Aorta (tissue), 5 donors: ENCODE results near the gene PRKAR1B. TPM values are rescaled to one million over a fixed set of nuclear protein-coding genes. Genes with fewer than 3 reads are reported as not detected.
A peak's percentile ranks its signal among the peaks of the same experiment; 100 is the strongest.

Source experiments
- ATAC-seq: fragments of 200-7000 bp; cut with Tn5 transposase; one replicate; pipeline ENCODE4 v1.9.1; 2022; ENCODE audit warnings: moderate library complexity; ENCODE audit not compliant: low FRiP score
- DNase-seq, 2 donors: peaks; one replicate each; pipeline ENCODE4 v3.0.0-alpha.2; 2020
- H3K27ac ChIP-seq, 2 donors: one replicate each; pipeline ENCODE4 v1.5.1; 2013; ENCODE audit warnings: low read length in 2 of 2, mild to moderate bottlenecking in 2 of 2, moderate library complexity in 2 of 2, control low read depth in 1 of 2, inconsistent platforms in 1 of 2, low read depth in 1 of 2
- H3K27me3 ChIP-seq, 2 donors: one replicate each; pipeline ENCODE4 v1.6.1; 2013; ENCODE audit warnings: control low read depth in 1 of 2, low read length in 1 of 2, mild to moderate bottlenecking in 1 of 2, moderate library complexity in 1 of 2; ENCODE audit not compliant: insufficient read depth in 2 of 2, control insufficient read depth in 1 of 2
- H3K36me3 ChIP-seq, 2 donors: one replicate each; pipeline ENCODE4 v1.6.1; 2013; ENCODE audit warnings: control low read depth in 1 of 2, low read length in 1 of 2, mild to moderate bottlenecking in 1 of 2; ENCODE audit not compliant: insufficient read depth in 2 of 2, control insufficient read depth in 1 of 2
- H3K4me1 ChIP-seq, 2 donors: one replicate each; pipeline ENCODE4 v1.6.1; 2013; ENCODE audit warnings: low read length in 2 of 2, control low read depth in 1 of 2, mild to moderate bottlenecking in 1 of 2, moderate library complexity in 1 of 2; ENCODE audit not compliant: insufficient read depth in 2 of 2, control insufficient read depth in 1 of 2
- H3K4me3 ChIP-seq, 2 donors: one replicate each; pipeline ENCODE4 v1.5.1; 2013; ENCODE audit warnings: low read length in 2 of 2, control low read depth in 1 of 2, mild to moderate bottlenecking in 1 of 2
- H3K9me3 ChIP-seq: one replicate; pipeline ENCODE4 v1.6.1; 2013; ENCODE audit warnings: mild to moderate bottlenecking, low read length; ENCODE audit not compliant: control insufficient read depth
- WGBS, 2 donors: extraction: QIAGEN DNeasy Blood & Tissue Kit; methylation state at CpG; one replicate each; pipeline ENCODE4 v1.1.7; 2013; 5-methylcytosine and 5-hydroxymethylcytosine counted together
- intact Hi-C, 2 donors: fragments of 100-400 bp; cut with DNase I; formaldehyde crosslinking; loops; one replicate each; pipeline versions ENCODE4 v1.14.2 to v1.15.0; 2022
- polyA plus RNA-seq, 2 donors: library from polyadenylated mRNA; stranded (reverse); fragments of 200-250 nt; gene quantifications; one replicate each; pipeline ENCODE4 v1.2.3, GENCODE V29; 2013
- total RNA-seq, 2 donors: library from RNA; stranded (reverse); fragmentation: NEBNext Ultra II Directional; extraction: Animal tissue kit (Norgen Biotek cat#: 25700); gene quantifications; one replicate each; pipeline ENCODE4 v1.2.1, GENCODE V29; 2021
- donor health status: healthy with polysubstance abuse.
- donor health status: Bipolar disorder and iron deficiency.
- donor health status: DM: no; HTN: no; CAD: no.
- donor health status: DM: no; HTN: no; CAD: no.
- donor health status: DM: yes; HTN: yes; CAD: no.

Gene PRKAR1B
- total and polyA plus RNA-seq, 4 donors, result 6.6 to 16.2 (median 14.1) TPM

DNA sequence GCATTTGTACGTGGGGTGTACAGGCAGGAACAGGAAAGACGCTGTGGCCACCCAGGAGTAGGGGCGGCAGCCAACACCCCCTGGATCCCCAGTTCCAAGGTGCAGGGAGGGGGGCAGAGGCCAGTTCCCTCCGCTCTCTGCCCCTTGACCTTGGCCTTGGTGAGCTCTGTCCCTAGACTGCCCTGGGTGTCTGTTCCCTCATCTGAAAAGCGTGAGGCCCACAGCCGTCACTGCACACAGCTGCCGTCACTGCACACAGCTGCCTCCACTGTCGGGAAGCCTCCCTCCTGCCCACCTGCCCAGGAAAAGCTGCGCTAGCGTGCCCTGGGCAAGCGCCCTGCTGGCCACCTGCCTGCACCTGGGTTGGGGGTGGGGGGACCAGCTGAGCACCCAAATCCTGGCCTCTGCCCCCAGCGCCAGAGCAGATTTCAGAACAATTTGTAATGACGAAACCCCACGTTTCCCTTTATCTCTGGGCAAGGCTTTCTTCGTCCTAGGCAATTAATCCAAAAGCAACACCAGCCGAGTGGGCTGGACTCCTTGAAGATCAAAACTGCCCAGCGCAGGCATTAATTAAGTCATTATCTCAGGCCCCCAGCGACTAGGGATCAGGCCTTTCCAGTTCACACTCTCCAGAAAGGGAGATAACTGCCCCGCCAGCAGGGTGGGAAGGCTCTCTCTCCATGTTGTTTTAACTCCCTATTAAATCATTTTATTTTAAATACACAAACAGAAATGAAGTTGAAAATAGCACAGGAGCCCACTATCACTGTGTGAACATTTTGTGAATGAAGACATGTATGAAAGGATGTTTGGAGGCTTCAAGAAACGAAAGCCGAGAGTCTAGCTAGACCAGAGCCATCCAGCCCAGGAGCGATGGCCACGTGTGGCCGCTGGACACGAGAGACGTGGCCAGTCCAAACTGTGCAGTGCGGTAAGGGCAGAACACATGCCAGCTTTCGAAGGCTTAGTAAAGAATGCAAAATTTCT is 203.4 kb downstream of the PRKAR1B start:
- intact Hi-C loops, result no loop called here
- H3K4me1 ChIP-seq, result peaks cover 0 to 3% of the 10 kb centered on the region in 2 donors
- H3K9me3 ChIP-seq, result no peaks in the 10 kb centered on the region
- no peaks in the 10 kb centered on the region for H3K27me3 ChIP-seq
- ATAC-seq, result no peak
- 45 to 56% methylated on average over 28 of the region's 28 CpGs for WGBS, 2 donors
- H3K36me3 ChIP-seq, result no peaks in the 10 kb centered on the region
- H3K4me3 ChIP-seq, result no peak overlapping the region
- H3K27ac ChIP-seq, result peak overlapping the region in 1 of 2 donors; percentile 49
- no peak for DNase-seq

GRCh38 chr7:522951-523314 is 204.1 kb downstream of the PRKAR1B start:
- peak overlapping the region in 1 of 2 donors; percentile 53 for H3K27ac ChIP-seq
- no peak for DNase-seq
- no peak for ATAC-seq
- no peaks in the 10 kb centered on the region for H3K27me3 ChIP-seq
- H3K4me3 ChIP-seq, result no peak overlapping the region
- intact Hi-C loops, result loop anchor here in 1 of 2 donors (1.0 kb wide), 1 partner anchor 78 kb away; no protein-coding TSS in a partner anchor
- 25 to 32% methylated on average over 20 to 21 of the region's 21 CpGs for WGBS, 2 donors
- H3K4me1 ChIP-seq, result peaks cover 0 to 3% of the 10 kb centered on the region in 2 donors
- no peaks in the 10 kb centered on the region for H3K36me3 ChIP-seq
- no peaks in the 10 kb centered on the region for H3K9me3 ChIP-seq

GRCh38 chr7:522071-522950 is 204.8 kb downstream of the PRKAR1B start:
- no peaks in the 10 kb centered on the region for H3K36me3 ChIP-seq
- peak in 1 of 2 donors; percentile 81 for DNase-seq
- no peaks in the 10 kb centered on the region for H3K27me3 ChIP-seq
- intact Hi-C loops, result loop anchor here in 1 of 2 donors (1.0 kb wide), 1 partner anchor 79 kb away; no protein-coding TSS in a partner anchor
- H3K4me1 ChIP-seq, result peaks cover 0 to 3% of the 10 kb centered on the region in 2 donors
- peak overlapping the region in 1 of 2 donors; percentile 53 for H3K27ac ChIP-seq
- peak overlapping the region; percentile 16 to 43 for H3K4me3 ChIP-seq
- ATAC-seq, result peak; percentile 24
- 0 to 1% methylated on average over 91 of the region's 91 CpGs for WGBS, 2 donors
- H3K9me3 ChIP-seq, result no peaks in the 10 kb centered on the region

- Histone ChIP-seq H3K4me1 (peaks cover 0 to 3% of the 10 kb centered on the region in 2 donors), H3K9me3 (no peaks in the 10 kb centered on the region), H3K36me3 (no peaks in the 10 kb centered on the region), H3K27ac (peak overlapping the region in 1 of 2 donors; percentile 52), H3K4me3 (no peak overlapping the region), H3K27me3 (no peaks in the 10 kb centered on the region)
- 33% methylated on average over 68 to 72 of the region's 72 CpGs for WGBS, 2 donors
- DNase-seq (peak; percentile 88 to 95), ATAC-seq (peak; percentile 30)
- intact Hi-C loops, result loop anchor here in 1 of 2 donors (1.0 kb wide), 1 partner anchor 80 kb away; no protein-coding TSS in a partner anchor
Measured at GRCh38 chr7:521221-522070, 205.6 kb downstream of the PRKAR1B start.

GRCh38 chr7:520503-521161 is 206.4 kb downstream of the PRKAR1B start:
- ATAC-seq (peak; percentile 0), DNase-seq (no peak)
- peaks cover 0 to 3% of the 10 kb centered on the region in 2 donors for H3K4me1 ChIP-seq
- H3K27ac ChIP-seq, result peak overlapping the region; percentile 52 to 72
- intact Hi-C loops, result no loop called here
- 50 to 53% methylated on average over 56 to 63 of the region's 63 CpGs for WGBS, 2 donors
- no peaks in the 10 kb centered on the region for H3K27me3 ChIP-seq
- no peaks in the 10 kb centered on the region for H3K9me3 ChIP-seq
- H3K4me3 ChIP-seq, result peak overlapping the region; percentile 89 to 95
- H3K36me3 ChIP-seq, result no peaks in the 10 kb centered on the region

GRCh38 chr7:519484-520390 is 207.3 kb downstream of the PRKAR1B start, which contains the start of gene PDGFA:
Gene PDGFA (minus strand): TSS chr7:519846. CDS start chr7:519001, 845 bp downstream.
- intact Hi-C loops, result no loop called here
- ATAC-seq (peak; percentile 47), DNase-seq (peak; percentile 75 to 91)
- WGBS, 2 donors, result 0% methylated on average over 35 to 131 of the region's 132 CpGs
- no peaks in the 10 kb centered on the region for H3K36me3 ChIP-seq
- peak within 1 kb of the TSS; percentile 89 to 95 for H3K4me3 ChIP-seq
- H3K4me1 ChIP-seq, result peaks cover 0 to 3% of the 10 kb centered on the region in 2 donors
- H3K27me3 ChIP-seq, result no peaks in the 10 kb centered on the region
- H3K9me3 ChIP-seq, result no peaks in the 10 kb centered on the region
- H3K27ac ChIP-seq, result peak within 1 kb of the TSS; percentile 84 to 93
